Retinal pigment epithelial cell (primary cell): ENCODE results near the gene CACNA1G.

ENCODE experiments used
- DNase-seq: peaks from one replicate; pipeline ENCODE4 v3.0.0-alpha.2; 2010; ENCODE audit warnings: low read depth
- H3K4me3 ChIP-seq: 2 replicates; pipeline ENCODE4 v1.5.1; 2011; ENCODE audit warnings: mild to moderate bottlenecking, low read length, control low read depth, moderate library complexity
- CTCF ChIP-seq: conservative IDR thresholded peaks from 2 replicates; pipeline ENCODE4 v1.5.1; 2011; ENCODE audit warnings: low read depth, low read length, control low read depth, inconsistent platforms

CACNA1G gene

GRCh38 chr17:50523208-50523607, 37.3 kb upstream of the CACNA1G start:
- TF ChIP-seq CTCF, result no peak
- no peak for DNase-seq

GRCh38 chr17:50524838-50525237, 35.7 kb upstream of the CACNA1G start:
- H3K4me3 ChIP-seq, result no peak overlapping the region
- no peak for DNase-seq
- TF ChIP-seq CTCF, result no peak

More at GRCh38 chr17:50523208-50523607, 37.3 kb upstream of the CACNA1G start:
- no peak overlapping the region for H3K4me3 ChIP-seq

- TF ChIP-seq CTCF, result no peak
- no peak for DNase-seq
- no peak overlapping the region for H3K4me3 ChIP-seq
Observed at GRCh38 chr17:50527155-50527762, 33.3 kb upstream of the CACNA1G start.

- no peak for DNase-seq
- H3K4me3 ChIP-seq, result no peak overlapping the region
- no peak for TF ChIP-seq CTCF
Observed at GRCh38 chr17:50527949-50528474, 32.5 kb upstream of the CACNA1G start.

GRCh38 chr17:50529849-50530248, 30.7 kb upstream of the CACNA1G start:
- H3K4me3 ChIP-seq, result no peak overlapping the region
- TF ChIP-seq CTCF, result no peak

GRCh38 chr17:50531428-50532025, 29.0 kb upstream of the CACNA1G start:
- TF ChIP-seq CTCF, result no peak
- DNase-seq, result no peak

More at GRCh38 chr17:50529849-50530248, 30.7 kb upstream of the CACNA1G start:
- DNase-seq, result no peak

More at GRCh38 chr17:50531428-50532025, 29.0 kb upstream of the CACNA1G start:
- H3K4me3 ChIP-seq, result no peak overlapping the region
